HepG2 (cell line): Measurements from ENCODE around the gene SLC17A6. TPM values are rescaled to one million over a fixed set of nuclear protein-coding genes. Genes with fewer than 3 reads are reported as not detected.

Source experiments
- ATAC-seq: fragments of 200-7000 bp; cut with Tn5 transposase; 3 replicates; pipeline ENCODE4 v1.9.1; 2020; ENCODE audit warnings: mild to moderate bottlenecking, moderate library complexity
- BruUV-seq: library from RNA; stranded (reverse); fragments of 400-500 nt; replicated peaks from 2 replicates; lab custom pipeline; 2021; lab: Mats Ljungman, UMichigan
- CTCF ChIA-PET: fragments of 300-600 bp; formaldehyde crosslinking; extraction: SDS; loops from one replicate; lab custom pipeline; 2021; ENCODE audit warnings: low total read pairs, inconsistent platforms, low intra/inter-chr PET ratio; lab: Yijun Ruan, JAX
- POLR2A ChIA-PET: fragments of 350-600 bp; sonication (Branson Sonifier 250); formaldehyde crosslinking; loops from one replicate; lab custom pipeline; 2020; ENCODE audit warnings: antibody characterized with exemption, inconsistent platforms; lab: Yijun Ruan, JAX
- DNase-seq: peaks from one replicate; pipeline ENCODE4 v3.0.0-alpha.2; 2015; ENCODE audit warnings: low spot score
- FAIRE-seq: peaks from 3 replicates; lab custom pipeline; 2011; peaks lifted over from hg19 to GRCh38; lab: Jason Lieb, UNC
- H2AFZ ChIP-seq: one replicate; pipeline ENCODE4 v1.6.1; 2011; ENCODE audit warnings: low read length, inconsistent platforms
- H3K27ac ChIP-seq: fragments of 300-600 bp; 3 replicates; pipeline ENCODE4 v1.8.0; 2011; ENCODE audit warnings: mixed run types, mild to moderate bottlenecking, mixed read lengths, low read length, inconsistent platforms; ENCODE audit not compliant: insufficient read depth; ENCODE audit errors: extremely low read length
- H3K27me3 ChIP-seq, 2 experiments: fragments of 200-600 bp in 1 of 2; 2 replicates in 1 of 2; 3 replicates in 1 of 2; pipeline versions ENCODE4 v1.6.0 to v1.8.0; 2011; ENCODE audit warnings: low read length in 2 of 2, mild to moderate bottlenecking in 2 of 2, moderate library complexity in 2 of 2, inconsistent platforms in 1 of 2; ENCODE audit not compliant: insufficient read depth in 2 of 2, control insufficient read depth in 1 of 2
- H3K36me3 ChIP-seq, 2 experiments: fragments of 200-600 bp in 1 of 2; replicated peaks in 1 of 2; 2 replicates in 1 of 2; 3 replicates in 1 of 2; pipeline versions ENCODE4 v1.5.1 to v1.8.0; 2011; ENCODE audit warnings: low read length in 2 of 2, inconsistent platforms in 1 of 2; ENCODE audit not compliant: insufficient read depth in 2 of 2, control insufficient read depth in 1 of 2
- H3K4me1 ChIP-seq: 2 replicates; pipeline ENCODE4 v1.5.1; 2012; ENCODE audit warnings: low read length, inconsistent platforms; ENCODE audit not compliant: insufficient read depth
- H3K4me2 ChIP-seq: 2 replicates; pipeline ENCODE4 v1.6.0; 2011; ENCODE audit warnings: low read depth, low read length, inconsistent platforms
- H3K4me3 ChIP-seq, 3 experiments: fragments of 200-600 bp in 1 of 3; sonication (generic), shearing (Covaris generic) in 1 of 3; replicated peaks in 1 of 3; 2 replicates each; pipeline ENCODE4 v1.5.1; 2011 to 2016; ENCODE audit warnings: low read length in 3 of 3, inconsistent platforms in 2 of 3, low read depth in 2 of 3, mild to moderate bottlenecking in 2 of 3, control low read depth in 1 of 3, mixed read lengths in 1 of 3; ENCODE audit not compliant: insufficient read depth in 1 of 3
- H3K79me2 ChIP-seq: one replicate; pipeline ENCODE4 v1.6.1; 2011; ENCODE audit warnings: low read length, inconsistent platforms; ENCODE audit not compliant: insufficient read depth
- H3K9ac ChIP-seq: 2 replicates; pipeline ENCODE4 v1.6.0; 2011; ENCODE audit warnings: mild to moderate bottlenecking, low read depth, low read length, inconsistent platforms; ENCODE audit not compliant: insufficient read depth
- H3K9me3 ChIP-seq: 2 replicates; pipeline ENCODE4 v1.5.1; 2012; ENCODE audit warnings: mild to moderate bottlenecking, low read length
- H4K20me1 ChIP-seq: 2 replicates; pipeline ENCODE4 v1.6.0; 2011; ENCODE audit warnings: inconsistent platforms, mild to moderate bottlenecking, low read length, moderate library complexity; ENCODE audit not compliant: insufficient read depth
- PITX1 ChIP-seq: sonication (generic); formaldehyde crosslinking; IDR thresholded peaks from 2 replicates; pipeline ENCODE4 v1.5.1; 2020; ENCODE audit warnings: mild to moderate bottlenecking, missing genetic modification reagents
- SOX13 ChIP-seq, 3 experiments: fragments of 450-650 bp in 1 of 3; sonication (generic) in 1 of 3; formaldehyde crosslinking in 1 of 3; IDR thresholded peaks in 2 of 3; conservative IDR thresholded peaks in 1 of 3; 2 replicates each; pipeline versions ENCODE4 v1.5.0 to v1.6.1; 2016 to 2020; ENCODE audit warnings: antibody characterized with exemption in 1 of 3, mild to moderate bottlenecking in 1 of 3, missing compliant biosample characterization in 1 of 3, missing genetic modification reagents in 1 of 3, moderate library complexity in 1 of 3
- SRSF9 ChIP-seq: fragments of 200-400 bp; formaldehyde crosslinking; IDR thresholded peaks from 2 replicates; pipeline ENCODE4 v1.6.1; 2018; ENCODE audit warnings: borderline replicate concordance, mild to moderate bottlenecking, low read depth, low read length; ENCODE audit not compliant: insufficient read depth, poor library complexity, severe bottlenecking
- ZNF331 ChIP-seq: sonication (generic); formaldehyde crosslinking; IDR thresholded peaks from 2 replicates; pipeline ENCODE4 v1.4.0; 2020; ENCODE audit warnings: missing genetic modification reagents
- ZNF570 ChIP-seq: sonication (generic); formaldehyde crosslinking; IDR thresholded peaks from 2 replicates; pipeline ENCODE4 v1.4.0; 2020; ENCODE audit warnings: mild to moderate bottlenecking, missing genetic modification reagents, borderline replicate concordance
- ZNF589 ChIP-seq: sonication (generic); formaldehyde crosslinking; conservative IDR thresholded peaks from 2 replicates; pipeline ENCODE4 v1.8.0; 2022; ENCODE audit warnings: mild to moderate bottlenecking, moderate library complexity, missing genetic modification reagents
- ZNF607 ChIP-seq: sonication (generic); formaldehyde crosslinking; IDR thresholded peaks from 2 replicates; pipeline ENCODE4 v1.5.1; 2020; ENCODE audit warnings: missing genetic modification reagents, mild to moderate bottlenecking, borderline replicate concordance
- ZNF773 ChIP-seq: sonication (generic); formaldehyde crosslinking; IDR thresholded peaks from 2 replicates; pipeline ENCODE4 v1.4.0; 2020; ENCODE audit warnings: missing genetic modification reagents, borderline replicate concordance
- in situ Hi-C: cut with HindIII; loops from 2 replicates; pipeline ENCODE4 v1.10.0; 2017; ENCODE audit warnings: low pct_unique_long_range_greater_than_20kb; ENCODE audit not compliant: extremely low pct_ligation_motif_present
- intact Hi-C: fragments of 100-400 bp; cut with micrococcal nuclease; formaldehyde crosslinking; loops from one replicate; pipeline ENCODE4 v1.10.0; 2022; ENCODE audit not compliant: unreplicated experiment
- polyA plus RNA-seq, 8 experiments: library from polyadenylated mRNA; depleted of rRNA in 3 of 8; stranded (reverse) in 7 of 8; unstranded in 1 of 8; fragments of >200 nt; fragmentation: Illumina TruSeq in 4 of 8; extraction: Trizol in 4 of 8; gene quantifications; 2 replicates each; pipeline versions ENCODE4 v1.2.1 to v1.2.3, GENCODE V29; 2011 to 2016; ENCODE audit warnings: low read depth in 4 of 8, missing spikeins in 1 of 8, mixed read lengths in 1 of 8; ENCODE audit not compliant: insufficient read depth in 1 of 8
- total RNA-seq, 5 experiments: library from RNA; depleted of rRNA; stranded (reverse); fragments of >200 nt; fragmentation: Illumina TruSeq; extraction: Trizol; gene quantifications; 2 replicates each; pipeline ENCODE4 v1.2.3, GENCODE V29; 2016; ENCODE audit warnings: low read depth in 1 of 5
- TF ChIP-seq, protein P1 (sequence below): sonication (generic); formaldehyde crosslinking; IDR thresholded peaks from 2 replicates; pipeline ENCODE4 v1.5.1; 2020; ENCODE audit warnings: mild to moderate bottlenecking, missing genetic modification reagents
- TF ChIP-seq, protein P2 (sequence below): IDR thresholded peaks from 2 replicates; pipeline ENCODE4 v1.6.1; 2012; ENCODE audit warnings: low read length, improper control_type of control experiment
- TF ChIP-seq, protein P3 (sequence below): sonication (generic); formaldehyde crosslinking; IDR thresholded peaks from 2 replicates; pipeline ENCODE4 v1.5.1; 2020; ENCODE audit warnings: missing genetic modification reagents, mild to moderate bottlenecking, borderline replicate concordance
- TF ChIP-seq, protein P4 (sequence below): sonication (generic); formaldehyde crosslinking; IDR thresholded peaks from 2 replicates; pipeline ENCODE4 v1.8.1; 2023; ENCODE audit warnings: mild to moderate bottlenecking, missing genetic modification reagents, borderline replicate concordance
- TF ChIP-seq, protein P5 (sequence below): sonication (generic); formaldehyde crosslinking; IDR thresholded peaks from 2 replicates; pipeline ENCODE4 v1.8.0; 2022; ENCODE audit warnings: mild to moderate bottlenecking, missing genetic modification reagents, borderline replicate concordance

SLC17A6 gene
- total and polyA plus RNA-seq, 2 of the 13 experiments (the other 11 are each of a cell fraction or from before 2014, with no cell fraction given), result not detected

DNA sequence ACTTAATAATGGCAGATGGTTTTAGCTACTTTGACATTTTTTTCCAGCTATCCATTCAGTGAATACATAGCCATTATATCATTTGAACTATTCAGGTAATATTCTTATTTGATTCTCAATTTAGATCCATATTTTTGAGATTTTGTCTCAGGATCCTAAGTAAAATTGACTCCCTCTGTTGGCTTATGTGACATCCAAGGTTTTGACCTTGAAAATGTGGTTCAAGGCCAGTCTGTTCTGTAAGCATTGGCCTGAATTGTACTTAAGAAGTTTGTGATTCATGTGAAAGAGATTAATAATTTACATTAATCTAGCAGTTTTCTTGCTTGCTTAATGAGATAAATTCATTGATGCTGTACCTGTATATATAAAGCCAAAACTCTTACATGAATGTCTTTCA is 1.6 kb upstream of the SLC17A6 start:
- H4K20me1 ChIP-seq, result no peaks in the 10 kb centered on the region
- H3K9me3 ChIP-seq, result no peaks in the 10 kb centered on the region
- in situ Hi-C loops (loop anchor here (10.0 kb wide), 2 partner anchors 198 to 458 kb away; no protein-coding TSS in a partner anchor), intact Hi-C loops (loop anchor here (5.0 to 10.0 kb wide), 2 partner anchors 288 to 496 kb away; partner anchors contain the start of gene FANCF)
- DNase-seq (no peak), FAIRE-seq (no peak), ATAC-seq (no peak)
- BruUV-seq, result no TSS peak
- no peak overlapping the region for H3K27ac ChIP-seq
- POLR2A ChIA-PET, result no interaction called here
- H3K79me2 ChIP-seq, result no peaks in the 10 kb centered on the region
- H3K27me3 ChIP-seq, result peaks cover 5 to 21% of the 10 kb centered on the region in 2 experiments; a peak in 3 of 5 replicates
- H3K4me3 ChIP-seq, result no peak overlapping the region
- H3K4me2 ChIP-seq, result no peak overlapping the region
- H3K9ac ChIP-seq, result no peak overlapping the region
- H2AFZ ChIP-seq, result no peak overlapping the region
- no peaks in the 10 kb centered on the region for H3K4me1 ChIP-seq
- CTCF ChIA-PET, result no interaction called here
- no peaks in the 10 kb centered on the region for H3K36me3 ChIP-seq
- TF ChIP-seq, protein P1, sequence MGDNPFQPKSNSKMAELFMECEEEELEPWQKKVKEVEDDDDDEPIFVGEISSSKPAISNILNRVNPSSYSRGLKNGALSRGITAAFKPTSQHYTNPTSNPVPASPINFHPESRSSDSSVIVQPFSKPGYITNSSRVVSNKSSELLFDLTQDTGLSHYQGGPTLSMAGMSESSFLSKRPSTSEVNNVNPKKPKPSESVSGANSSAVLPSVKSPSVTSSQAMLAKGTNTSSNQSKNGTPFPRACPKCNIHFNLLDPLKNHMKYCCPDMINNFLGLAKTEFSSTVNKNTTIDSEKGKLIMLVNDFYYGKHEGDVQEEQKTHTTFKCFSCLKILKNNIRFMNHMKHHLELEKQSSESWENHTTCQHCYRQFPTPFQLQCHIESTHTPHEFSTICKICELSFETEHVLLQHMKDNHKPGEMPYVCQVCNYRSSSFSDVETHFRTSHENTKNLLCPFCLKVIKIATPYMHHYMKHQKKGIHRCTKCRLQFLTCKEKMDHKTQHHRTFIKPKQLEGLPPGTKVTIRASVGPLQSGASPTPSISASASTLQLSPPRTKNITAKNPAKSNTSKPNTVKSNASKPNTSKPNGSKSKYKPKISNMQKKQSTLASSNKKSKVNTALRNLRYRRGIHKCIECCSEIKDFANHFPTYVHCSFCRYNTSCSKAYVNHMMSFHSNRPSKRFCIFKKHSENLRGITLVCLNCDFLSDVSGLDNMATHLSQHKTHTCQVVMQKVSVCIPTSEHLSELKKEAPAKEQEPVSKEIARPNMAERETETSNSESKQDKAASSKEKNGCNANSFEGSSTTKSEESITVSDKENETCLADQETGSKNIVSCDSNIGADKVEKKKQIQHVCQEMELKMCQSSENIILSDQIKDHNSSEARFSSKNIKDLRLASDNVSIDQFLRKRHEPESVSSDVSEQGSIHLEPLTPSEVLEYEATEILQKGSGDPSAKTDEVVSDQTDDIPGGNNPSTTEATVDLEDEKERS (CRISPR knock-in tag), result no peak
- TF ChIP-seq ZNF570 (CRISPR knock-in tag) (no peak), SRSF9 (no peak), ZNF773 (no peak), SOX13 (IDR thresholded peaks at IDR 0.05) (no peak), SOX13 (CRISPR knock-in tag; conservative IDR thresholded peaks at IDR 0.05 in 1 of 2, IDR thresholded peaks at IDR 0.05 in 1 of 2) (no peak), PITX1 (no peak), ZNF607 (no peak), ZNF589 (no peak), ZNF331 (CRISPR knock-in tag) (no peak)
- TF ChIP-seq, protein P2, sequence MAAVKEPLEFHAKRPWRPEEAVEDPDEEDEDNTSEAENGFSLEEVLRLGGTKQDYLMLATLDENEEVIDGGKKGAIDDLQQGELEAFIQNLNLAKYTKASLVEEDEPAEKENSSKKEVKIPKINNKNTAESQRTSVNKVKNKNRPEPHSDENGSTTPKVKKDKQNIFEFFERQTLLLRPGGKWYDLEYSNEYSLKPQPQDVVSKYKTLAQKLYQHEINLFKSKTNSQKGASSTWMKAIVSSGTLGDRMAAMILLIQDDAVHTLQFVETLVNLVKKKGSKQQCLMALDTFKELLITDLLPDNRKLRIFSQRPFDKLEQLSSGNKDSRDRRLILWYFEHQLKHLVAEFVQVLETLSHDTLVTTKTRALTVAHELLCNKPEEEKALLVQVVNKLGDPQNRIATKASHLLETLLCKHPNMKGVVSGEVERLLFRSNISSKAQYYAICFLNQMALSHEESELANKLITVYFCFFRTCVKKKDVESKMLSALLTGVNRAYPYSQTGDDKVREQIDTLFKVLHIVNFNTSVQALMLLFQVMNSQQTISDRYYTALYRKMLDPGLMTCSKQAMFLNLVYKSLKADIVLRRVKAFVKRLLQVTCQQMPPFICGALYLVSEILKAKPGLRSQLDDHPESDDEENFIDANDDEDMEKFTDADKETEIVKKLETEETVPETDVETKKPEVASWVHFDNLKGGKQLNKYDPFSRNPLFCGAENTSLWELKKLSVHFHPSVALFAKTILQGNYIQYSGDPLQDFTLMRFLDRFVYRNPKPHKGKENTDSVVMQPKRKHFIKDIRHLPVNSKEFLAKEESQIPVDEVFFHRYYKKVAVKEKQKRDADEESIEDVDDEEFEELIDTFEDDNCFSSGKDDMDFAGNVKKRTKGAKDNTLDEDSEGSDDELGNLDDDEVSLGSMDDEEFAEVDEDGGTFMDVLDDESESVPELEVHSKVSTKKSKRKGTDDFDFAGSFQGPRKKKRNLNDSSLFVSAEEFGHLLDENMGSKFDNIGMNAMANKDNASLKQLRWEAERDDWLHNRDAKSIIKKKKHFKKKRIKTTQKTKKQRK, result no peak
- TF ChIP-seq, protein P3, sequence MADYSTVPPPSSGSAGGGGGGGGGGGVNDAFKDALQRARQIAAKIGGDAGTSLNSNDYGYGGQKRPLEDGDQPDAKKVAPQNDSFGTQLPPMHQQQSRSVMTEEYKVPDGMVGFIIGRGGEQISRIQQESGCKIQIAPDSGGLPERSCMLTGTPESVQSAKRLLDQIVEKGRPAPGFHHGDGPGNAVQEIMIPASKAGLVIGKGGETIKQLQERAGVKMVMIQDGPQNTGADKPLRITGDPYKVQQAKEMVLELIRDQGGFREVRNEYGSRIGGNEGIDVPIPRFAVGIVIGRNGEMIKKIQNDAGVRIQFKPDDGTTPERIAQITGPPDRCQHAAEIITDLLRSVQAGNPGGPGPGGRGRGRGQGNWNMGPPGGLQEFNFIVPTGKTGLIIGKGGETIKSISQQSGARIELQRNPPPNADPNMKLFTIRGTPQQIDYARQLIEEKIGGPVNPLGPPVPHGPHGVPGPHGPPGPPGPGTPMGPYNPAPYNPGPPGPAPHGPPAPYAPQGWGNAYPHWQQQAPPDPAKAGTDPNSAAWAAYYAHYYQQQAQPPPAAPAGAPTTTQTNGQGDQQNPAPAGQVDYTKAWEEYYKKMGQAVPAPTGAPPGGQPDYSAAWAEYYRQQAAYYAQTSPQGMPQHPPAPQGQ (CRISPR knock-in tag), result no peak
- TF ChIP-seq, protein P4, sequence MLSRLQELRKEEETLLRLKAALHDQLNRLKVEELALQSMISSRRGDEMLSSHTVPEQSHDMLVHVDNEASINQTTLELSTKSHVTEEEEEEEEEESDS (CRISPR knock-in tag), result no peak
- TF ChIP-seq, protein P5, sequence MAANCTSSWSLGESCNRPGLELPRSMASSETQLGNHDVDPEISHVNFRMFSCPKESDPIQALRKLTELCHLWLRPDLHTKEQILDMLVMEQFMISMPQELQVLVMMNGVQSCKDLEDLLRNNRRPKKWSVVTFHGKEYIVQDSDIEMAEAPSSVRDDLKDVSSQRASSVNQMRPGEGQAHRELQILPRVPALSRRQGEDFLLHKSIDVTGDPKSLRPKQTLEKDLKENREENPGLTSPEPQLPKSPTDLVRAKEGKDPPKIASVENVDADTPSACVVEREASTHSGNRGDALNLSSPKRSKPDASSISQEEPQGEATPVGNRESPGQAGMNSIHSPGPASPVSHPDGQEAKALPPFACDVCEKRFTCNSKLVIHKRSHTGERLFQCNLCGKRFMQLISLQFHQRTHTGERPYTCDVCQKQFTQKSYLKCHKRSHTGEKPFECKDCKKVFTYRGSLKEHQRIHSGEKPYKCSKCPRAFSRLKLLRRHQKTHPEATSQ (CRISPR knock-in tag), result no peak
